Smooth muscle cell (in vitro differentiated cells): ENCODE results near the gene PNISR. TPM values are rescaled to one million over a fixed set of nuclear protein-coding genes. Genes with fewer than 3 reads are reported as not detected.

Source experiments
- DNase-seq: peaks from one replicate; lab custom pipeline; 2025; ENCODE audit not compliant: unreplicated experiment; lab: John Stamatoyannopoulos, UW
- H2AFZ ChIP-seq: fragments of 200-600 bp; sonication (generic); 2 replicates; pipeline ENCODE4 v1.6.0; 2016; ENCODE audit warnings: antibody characterized with exemption, low read depth, mild to moderate bottlenecking
- H3F3A ChIP-seq: fragments of 200-600 bp; sonication (generic); 2 replicates; pipeline ENCODE4 v1.6.0; 2017; ENCODE audit warnings: antibody characterized with exemption, low read depth
- H3K27ac ChIP-seq: fragments of 200-600 bp; sonication (generic); 2 replicates; pipeline ENCODE4 v1.5.1; 2016; ENCODE audit warnings: low read depth, mild to moderate bottlenecking
- H3K27me3 ChIP-seq: fragments of 200-600 bp; sonication (generic); 2 replicates; pipeline ENCODE4 v1.6.1; 2016; ENCODE audit warnings: low read depth, mild to moderate bottlenecking
- H3K36me3 ChIP-seq: fragments of 200-600 bp; sonication (generic); 2 replicates; pipeline ENCODE4 v1.5.1; 2016; ENCODE audit warnings: low read depth
- H3K4me1 ChIP-seq: fragments of 200-600 bp; sonication (generic); 2 replicates; pipeline ENCODE4 v1.5.1; 2016; ENCODE audit warnings: low read depth
- H3K4me2 ChIP-seq: fragments of 200-600 bp; sonication (generic); 2 replicates; pipeline ENCODE4 v1.6.0; 2016; ENCODE audit warnings: mild to moderate bottlenecking
- H3K4me3 ChIP-seq: fragments of 200-600 bp; sonication (generic); 2 replicates; pipeline ENCODE4 v1.5.1; 2016; ENCODE audit warnings: mild to moderate bottlenecking
- H3K79me2 ChIP-seq: fragments of 200-600 bp; sonication (generic); 2 replicates; pipeline ENCODE4 v1.6.0; 2016; ENCODE audit warnings: low read depth, mild to moderate bottlenecking
- H3K9ac ChIP-seq: fragments of 200-600 bp; sonication (generic); 2 replicates; pipeline ENCODE4 v1.6.0; 2016; ENCODE audit warnings: low read depth
- H3K9me3 ChIP-seq: fragments of 200-600 bp; sonication (generic); replicated peaks from 2 replicates; pipeline ENCODE4 v1.5.1; 2016; ENCODE audit warnings: low read depth
- H4K20me1 ChIP-seq: fragments of 200-600 bp; sonication (generic); 2 replicates; pipeline ENCODE4 v1.6.0; 2016; ENCODE audit warnings: low read depth
- CTCF ChIP-seq: fragments of 200-600 bp; sonication (generic); IDR thresholded peaks from 2 replicates; pipeline ENCODE4 v1.5.1; 2017; ENCODE audit warnings: borderline replicate concordance, mild to moderate bottlenecking, antibody characterized with exemption; ENCODE audit not compliant: insufficient read depth, poor library complexity, severe bottlenecking
- WGBS: methylation state at CpG from one replicate; pipeline ENCODE4 v1.1.7; 2016; ENCODE audit warnings: low lambda C conversion rate; 5-methylcytosine and 5-hydroxymethylcytosine counted together
- polyA plus RNA-seq: library from polyadenylated mRNA; unstranded; fragments of >200 nt; fragmentation: Nextera tagmentation; extraction: Ambion mirVana; gene quantifications from 2 replicates; pipeline ENCODE4 v1.2.1, GENCODE V29; 2016
- total RNA-seq: library from RNA; depleted of rRNA; stranded (reverse); fragments of >200 nt; gene quantifications from 2 replicates; pipeline ENCODE4 v1.2.3, GENCODE V29; 2014

PNISR gene
- total and polyA plus RNA-seq, 2 experiments from 2014 or later, result 52.6 to 119 TPM

- no peaks in the 10 kb centered on the region for H3K9me3 ChIP-seq
- peak within 1 kb of the TSS; percentile 85 for H2AFZ ChIP-seq
- H3K4me3 ChIP-seq, result peak within 1 kb of the TSS; percentile 90
- H3K4me1 ChIP-seq, result peaks cover 7% of the 10 kb centered on the region
- peaks cover 13% of the 10 kb centered on the region for H3F3A ChIP-seq
- DNase-seq, result peak; percentile 67
- no peaks in the 10 kb centered on the region for H3K79me2 ChIP-seq
- 15% methylated on average over 56 of the region's 56 CpGs for WGBS
- H3K4me2 ChIP-seq, result peak within 1 kb of the TSS; percentile 82
- no peaks in the 10 kb centered on the region for H4K20me1 ChIP-seq
- TF ChIP-seq CTCF, result no peak
- H3K9ac ChIP-seq, result peak within 1 kb of the TSS; percentile 87
- no peaks in the 10 kb centered on the region for H3K36me3 ChIP-seq
- H3K27me3 ChIP-seq, result no peaks in the 10 kb centered on the region
- H3K27ac ChIP-seq, result peak within 1 kb of the TSS; percentile 67
Observed at GRCh38 chr6:99393698-99394531, 31.2 kb downstream of the PNISR start, which contains the start of gene COQ3. Gene COQ3, minus strand, starts transcription at chr6:99394195. Its CDS starts 16 bp downstream, at chr6:99394179.

- Histone ChIP-seq H3K4me1 (peaks cover 7% of the 10 kb centered on the region), H3F3A (peaks cover 10% of the 10 kb centered on the region)
- WGBS, result 48% methylated on average over 2 of the region's 2 CpGs
Observed at GRCh38 chr6:99393366-99393697, 31.8 kb downstream of the PNISR start.

GRCh38 chr6:99390896-99391295, 34.2 kb downstream of the PNISR start:
- Histone ChIP-seq H3K36me3 (no peaks in the 10 kb centered on the region), H3K79me2 (no peaks in the 10 kb centered on the region), H3K27me3 (no peaks in the 10 kb centered on the region), H3K4me2 (no peak overlapping the region), H3K27ac (no peak overlapping the region), H3K4me1 (peaks cover 7% of the 10 kb centered on the region), H3K9me3 (no peaks in the 10 kb centered on the region), H3K9ac (no peak overlapping the region), H3F3A (peaks cover 3% of the 10 kb centered on the region), H3K4me3 (no peak overlapping the region), H4K20me1 (no peaks in the 10 kb centered on the region), H2AFZ (no peak overlapping the region)
- 97% methylated on average over 3 of the region's 3 CpGs for WGBS
- no peak for TF ChIP-seq CTCF
- no peak for DNase-seq

More at GRCh38 chr6:99393366-99393697, 31.8 kb downstream of the PNISR start:
- no peak for DNase-seq
- peak overlapping the region; percentile 85 for H2AFZ ChIP-seq
- no peak for TF ChIP-seq CTCF
- H3K9me3 ChIP-seq, result no peaks in the 10 kb centered on the region
- H3K4me2 ChIP-seq, result peak overlapping the region; percentile 82
- H3K79me2 ChIP-seq, result no peaks in the 10 kb centered on the region
- no peaks in the 10 kb centered on the region for H4K20me1 ChIP-seq
- H3K27ac ChIP-seq, result peak overlapping the region; percentile 67
- H3K27me3 ChIP-seq, result no peaks in the 10 kb centered on the region
- no peaks in the 10 kb centered on the region for H3K36me3 ChIP-seq
- H3K9ac ChIP-seq, result peak overlapping the region; percentile 87
- H3K4me3 ChIP-seq, result peak overlapping the region; percentile 90
